Glutamatergic neuron (in vitro differentiated cells): ENCODE measurements around the gene LUC7L. TPM values are rescaled to one million over a fixed set of nuclear protein-coding genes. Genes with fewer than 3 reads are reported as not detected.
A peak's percentile ranks its signal among the peaks of the same experiment; 100 is the strongest.

ENCODE experiments used
- DNase-seq: peaks from one replicate; pipeline ENCODE4 v3.0.0; 2022
- H3K27ac Mint-ChIP-seq: one replicate; pipeline ENCODE4 v1.8.0; 2020; ENCODE audit warnings: mild to moderate bottlenecking, mixed read lengths, inconsistent platforms; ENCODE audit not compliant: unreplicated experiment
- H3K27me3 Mint-ChIP-seq: one replicate; pipeline ENCODE4 v1.8.0; 2020; ENCODE audit warnings: mild to moderate bottlenecking, moderate library complexity, mixed read lengths, inconsistent platforms; ENCODE audit not compliant: unreplicated experiment
- H3K36me3 Mint-ChIP-seq: one replicate; pipeline ENCODE4 v1.8.0; 2020; ENCODE audit warnings: mild to moderate bottlenecking, mixed read lengths, inconsistent platforms; ENCODE audit not compliant: unreplicated experiment
- H3K4me1 Mint-ChIP-seq: one replicate; pipeline ENCODE4 v1.8.0; 2020; ENCODE audit warnings: mild to moderate bottlenecking, low read depth, mixed read lengths, inconsistent platforms; ENCODE audit not compliant: unreplicated experiment
- H3K4me3 Mint-ChIP-seq: one replicate; pipeline ENCODE4 v1.8.0; 2020; ENCODE audit warnings: mild to moderate bottlenecking, mixed read lengths, inconsistent platforms; ENCODE audit not compliant: unreplicated experiment
- H3K9me3 Mint-ChIP-seq: one replicate; pipeline ENCODE4 v1.8.0; 2020; ENCODE audit warnings: mild to moderate bottlenecking, moderate library complexity, mixed read lengths, inconsistent platforms; ENCODE audit not compliant: unreplicated experiment
- CTCF ChIP-seq: fragments of 200-600 bp; sonication (generic); IDR thresholded peaks from one replicate; pipeline ENCODE4 v1.5.0; 2021; ENCODE audit not compliant: partially characterized antibody, unreplicated experiment
- total RNA-seq: library from RNA; stranded (reverse); fragmentation: NEBNext Ultra II Directional; extraction: Animal tissue kit (Norgen Biotek cat#: 25700); gene quantifications from one replicate; pipeline ENCODE4 v1.2.1, GENCODE V29; 2021; ENCODE audit not compliant: unreplicated experiment

LUC7L gene
- total RNA-seq, 1 donor from 2014 or later: 213 TPM

- DNase-seq: no peak
- peaks cover 3% of the 10 kb centered on the region for H3K27me3 Mint-ChIP-seq
- H3K4me1 Mint-ChIP-seq: peaks cover 5% of the 10 kb centered on the region
- no peak overlapping the region for H3K4me3 Mint-ChIP-seq
- H3K9me3 Mint-ChIP-seq: peaks cover 3% of the 10 kb centered on the region
- no peak for TF ChIP-seq CTCF
- H3K36me3 Mint-ChIP-seq: no peaks in the 10 kb centered on the region
- no peak overlapping the region for H3K27ac Mint-ChIP-seq
Measured at GRCh38 chr16:247027-247426, 17.8 kb upstream of the LUC7L start.

- no peaks in the 10 kb centered on the region for H3K36me3 Mint-ChIP-seq
- peak overlapping the region; percentile 38 for H3K4me3 Mint-ChIP-seq
- H3K9me3 Mint-ChIP-seq: no peaks in the 10 kb centered on the region
- peaks cover 3% of the 10 kb centered on the region for H3K27me3 Mint-ChIP-seq
- no peak for DNase-seq
- H3K27ac Mint-ChIP-seq: no peak overlapping the region
- peaks cover 2% of the 10 kb centered on the region for H3K4me1 Mint-ChIP-seq
- TF ChIP-seq CTCF: no peak
Measured at GRCh38 chr16:245105-245504, 15.9 kb upstream of the LUC7L start.

GRCh38 chr16:243348-243747 is 14.1 kb upstream of the LUC7L start:
- Mint-ChIP-seq H3K4me3 (peak overlapping the region; percentile 14), H3K36me3 (no peaks in the 10 kb centered on the region), H3K27me3 (peaks cover 4% of the 10 kb centered on the region), H3K9me3 (peaks cover 3% of the 10 kb centered on the region), H3K4me1 (peaks cover 7% of the 10 kb centered on the region), H3K27ac (no peak overlapping the region)
- DNase-seq: no peak
- no peak for TF ChIP-seq CTCF

GRCh38 chr16:242281-242680 is 13.0 kb upstream of the LUC7L start:
- H3K27me3 Mint-ChIP-seq: peaks cover 1% of the 10 kb centered on the region
- no peak for DNase-seq
- peaks cover 3% of the 10 kb centered on the region for H3K9me3 Mint-ChIP-seq
- H3K27ac Mint-ChIP-seq: no peak overlapping the region
- no peak for TF ChIP-seq CTCF
- H3K36me3 Mint-ChIP-seq: no peaks in the 10 kb centered on the region
- no peak overlapping the region for H3K4me3 Mint-ChIP-seq
- H3K4me1 Mint-ChIP-seq: peaks cover 7% of the 10 kb centered on the region

GRCh38 chr16:240559-240958 is 11.3 kb upstream of the LUC7L start:
- no peak for DNase-seq
- Mint-ChIP-seq H3K4me3 (no peak overlapping the region), H3K27ac (peak overlapping the region; percentile 46), H3K4me1 (peaks cover 7% of the 10 kb centered on the region), H3K9me3 (peaks cover 4% of the 10 kb centered on the region), H3K27me3 (peaks cover 1% of the 10 kb centered on the region), H3K36me3 (no peaks in the 10 kb centered on the region)
- no peak for TF ChIP-seq CTCF
